ENCODE measurements around the gene LYSMD3. TPM values are rescaled to one million over a fixed set of nuclear protein-coding genes. Genes with fewer than 3 reads are reported as not detected.
A peak's percentile ranks its signal among the peaks of the same experiment; 100 is the strongest.

Gene LYSMD3
- total and polyA plus RNA-seq, 9 of the 15 experiments (the other 6 are each of a cell fraction or from before 2014, with no cell fraction given), result 9.5 to 42.3 (median 20.7) TPM

DNA sequence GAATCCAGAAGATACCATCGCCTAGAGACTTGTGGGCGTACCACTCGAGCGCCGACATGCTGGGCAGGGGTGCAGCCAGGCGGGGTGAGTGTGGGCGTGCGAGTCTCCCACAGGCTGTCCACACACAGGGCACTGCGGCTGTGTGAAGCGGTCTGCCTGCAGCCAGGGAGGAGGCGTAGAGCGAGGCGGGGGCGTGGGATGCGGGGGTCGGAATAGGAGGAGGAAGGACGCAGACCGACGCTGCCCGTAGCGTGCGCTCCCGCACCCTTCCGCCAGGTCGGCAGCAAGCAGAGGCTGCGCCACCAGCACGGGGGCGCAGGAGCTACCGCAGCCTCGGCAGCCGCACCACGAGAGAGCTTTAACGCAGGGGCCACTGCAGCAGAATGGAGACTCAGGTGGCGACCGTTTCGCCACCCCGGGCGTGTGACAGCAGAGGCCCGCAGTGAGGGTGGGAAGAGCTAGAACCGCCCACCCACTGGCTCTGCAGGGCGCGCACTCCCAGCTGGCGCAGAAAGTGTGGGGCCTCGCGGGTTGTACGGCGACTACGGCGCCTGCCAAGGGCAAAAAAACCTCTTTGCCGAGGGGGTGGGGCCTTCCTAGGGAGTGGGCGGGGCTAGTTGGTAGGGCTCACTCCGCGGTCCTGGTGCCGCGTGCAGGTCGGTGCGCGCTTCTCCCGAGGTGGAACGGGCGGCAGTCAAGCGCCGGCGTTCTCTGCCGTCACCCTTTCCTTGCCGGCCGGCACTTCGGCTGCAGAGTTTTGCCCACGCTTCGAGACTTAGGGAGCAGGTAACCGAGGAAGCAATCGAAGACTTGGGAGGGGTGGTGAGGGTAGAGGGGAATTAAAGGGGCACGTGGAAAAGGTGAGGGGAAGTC is 54.9 kb downstream of the LYSMD3 start, which contains the start of the genes MBLAC2 and POLR3G (continued):
- TF ChIP-seq ZNF740 (CRISPR knock-in tag; IDR thresholded peaks at IDR 0.05), result no peak
- TF ChIP-seq ZNF740 (tag; IDR thresholded peaks at IDR 0.05), result no peak; a peak in 1 of 4 replicates
- TF ChIP-seq PHF20 (IDR thresholded peaks at IDR 0.05; ENCODE audit: partially characterized antibody), result peak; percentile 71
- TF ChIP-seq, protein P1, sequence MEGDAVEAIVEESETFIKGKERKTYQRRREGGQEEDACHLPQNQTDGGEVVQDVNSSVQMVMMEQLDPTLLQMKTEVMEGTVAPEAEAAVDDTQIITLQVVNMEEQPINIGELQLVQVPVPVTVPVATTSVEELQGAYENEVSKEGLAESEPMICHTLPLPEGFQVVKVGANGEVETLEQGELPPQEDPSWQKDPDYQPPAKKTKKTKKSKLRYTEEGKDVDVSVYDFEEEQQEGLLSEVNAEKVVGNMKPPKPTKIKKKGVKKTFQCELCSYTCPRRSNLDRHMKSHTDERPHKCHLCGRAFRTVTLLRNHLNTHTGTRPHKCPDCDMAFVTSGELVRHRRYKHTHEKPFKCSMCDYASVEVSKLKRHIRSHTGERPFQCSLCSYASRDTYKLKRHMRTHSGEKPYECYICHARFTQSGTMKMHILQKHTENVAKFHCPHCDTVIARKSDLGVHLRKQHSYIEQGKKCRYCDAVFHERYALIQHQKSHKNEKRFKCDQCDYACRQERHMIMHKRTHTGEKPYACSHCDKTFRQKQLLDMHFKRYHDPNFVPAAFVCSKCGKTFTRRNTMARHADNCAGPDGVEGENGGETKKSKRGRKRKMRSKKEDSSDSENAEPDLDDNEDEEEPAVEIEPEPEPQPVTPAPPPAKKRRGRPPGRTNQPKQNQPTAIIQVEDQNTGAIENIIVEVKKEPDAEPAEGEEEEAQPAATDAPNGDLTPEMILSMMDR (IDR thresholded peaks at IDR 0.05 in 2 of 3, conservative IDR thresholded peaks at IDR 0.05 in 1 of 3; ENCODE audit: insufficient read depth in 2 of 3, low read depth in 1 of 3, low read length in 3 of 3), result peak; percentile 36 to 84 (median 52)
- 0 out of 2 replicates have a peak, but pooled peaks have one; percentile 14 for TF ChIP-seq HDAC8 (tag; IDR thresholded peaks at IDR 0.05)
- TF ChIP-seq ZFPM2 (CRISPR knock-in tag; IDR thresholded peaks at IDR 0.05), result no peak
- peak; percentile 33 for TF ChIP-seq CBFA2T3 (IDR thresholded peaks at IDR 0.05)
- no peak for TF ChIP-seq ZNF124 (CRISPR knock-in tag; IDR thresholded peaks at IDR 0.05)
- TF ChIP-seq NBN (IDR thresholded peaks at IDR 0.05; ENCODE audit: low read depth), result peak; percentile 57; the same call in 1 of the 2 replicates
- TF ChIP-seq KLF10 (CRISPR knock-in tag; IDR thresholded peaks at IDR 0.05), result no peak
- TF ChIP-seq ZNF316 (IDR thresholded peaks at IDR 0.05), result no peak
- no peak for TF ChIP-seq GATAD2A (IDR thresholded peaks at IDR 0.05)
- 0 out of 2 replicates have a peak, but pooled peaks have one; percentile 6 for TF ChIP-seq SMC3 (conservative IDR thresholded peaks at IDR 0.05; ENCODE audit: insufficient read depth, low read depth, low read length)
- TF ChIP-seq HDAC2 (IDR thresholded peaks at IDR 0.05), result peak; percentile 58; the same call in 1 of the 2 replicates
- TF ChIP-seq MTA3 (IDR thresholded peaks at IDR 0.05; ENCODE audit: borderline replicate concordance), result peak; percentile 99
- TF ChIP-seq ZC3H11A (IDR thresholded peaks at IDR 0.05; ENCODE audit: low read depth, low read length), result no peak
- TF ChIP-seq CREM (IDR thresholded peaks at IDR 0.05; ENCODE audit: low read depth), result peak; percentile 59; the same call in 1 of the 2 replicates
- TF ChIP-seq FOXJ3 (CRISPR knock-in tag; IDR thresholded peaks at IDR 0.05), result no peak
- TF ChIP-seq, protein P2, sequence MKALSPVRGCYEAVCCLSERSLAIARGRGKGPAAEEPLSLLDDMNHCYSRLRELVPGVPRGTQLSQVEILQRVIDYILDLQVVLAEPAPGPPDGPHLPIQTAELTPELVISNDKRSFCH (CRISPR knock-in tag; IDR thresholded peaks at IDR 0.05), result no peak
- TF ChIP-seq, protein P2 (tag; IDR thresholded peaks at IDR 0.05), result no peak
- TF ChIP-seq ZNF165 (CRISPR knock-in tag; IDR thresholded peaks at IDR 0.05; ENCODE audit: borderline replicate concordance), result no peak
- TF ChIP-seq CEBPG (CRISPR knock-in tag; IDR thresholded peaks at IDR 0.05), result 0 out of 2 replicates have a peak, but pooled peaks have one; percentile 34
- no peak for TF ChIP-seq CEBPG (tag; conservative IDR thresholded peaks at IDR 0.05 in 1 of 2, IDR thresholded peaks at IDR 0.05 in 1 of 2)
- peak; percentile 77 for TF ChIP-seq SIN3B (IDR thresholded peaks at IDR 0.05; ENCODE audit: low read depth)
- no peak for TF ChIP-seq SRSF3 (IDR thresholded peaks at IDR 0.05; ENCODE audit: insufficient read depth, low read length)
- TF ChIP-seq NFATC3 (IDR thresholded peaks at IDR 0.05), result no peak
- no peak for TF ChIP-seq WHSC1 (IDR thresholded peaks at IDR 0.05; ENCODE audit: low read length)

All from K562 (cell line).